ACHN (cell line): ENCODE results near the gene CORO2B.

Experiments
- DNase-seq: peaks from one replicate; pipeline ENCODE4 v3.0.0-alpha.2; 2015
- in situ Hi-C: cut with HindIII; loops from 2 replicates; pipeline ENCODE4 v1.10.0; 2017; ENCODE audit warnings: low sequenced_read_pairs, low pct_ligation_motif_present, low pct_unique_long_range_greater_than_20kb

The CORO2B gene

DNA sequence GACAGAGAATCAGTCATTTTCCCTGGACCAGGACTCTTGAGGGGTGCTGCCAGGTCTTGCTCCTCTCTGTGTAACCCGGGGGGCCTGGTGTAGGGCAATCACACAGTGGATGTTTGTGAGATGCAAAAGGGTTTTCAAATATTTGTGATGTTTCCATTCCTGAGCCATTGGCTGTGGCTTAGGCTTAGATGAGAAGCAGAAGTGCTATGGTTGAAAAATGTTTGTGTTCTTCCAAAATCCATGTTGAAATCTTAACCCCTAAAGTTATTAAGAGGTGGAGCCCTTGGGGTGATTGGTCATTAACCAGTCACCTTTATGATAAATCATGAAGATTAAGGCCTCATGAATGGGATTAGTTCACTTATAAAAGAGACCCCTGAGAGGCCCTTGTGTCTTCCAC, 36.5 kb downstream of the CORO2B start:
- in situ Hi-C loops = no loop called here
- DNase-seq = no peak

DNA sequence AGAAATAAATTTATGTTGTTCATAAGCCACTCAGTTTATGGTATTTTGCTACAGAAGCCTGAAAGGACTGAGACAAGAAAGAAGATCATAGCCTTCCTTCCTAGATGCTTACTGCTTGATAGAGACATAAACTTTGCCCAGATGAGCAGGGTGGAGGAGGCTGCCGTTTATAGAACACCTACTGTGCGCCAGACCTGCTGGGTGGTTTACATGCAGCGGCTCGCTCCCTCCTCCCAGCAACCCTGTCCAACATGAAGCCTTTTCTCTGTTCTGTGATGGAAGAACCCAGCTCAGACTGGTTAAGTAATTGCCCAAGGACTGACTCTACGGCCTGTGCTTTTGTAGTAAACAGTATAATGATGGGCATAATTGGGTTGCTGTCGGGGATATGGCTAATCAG, 37.0 kb downstream of the CORO2B start:
- DNase-seq = no peak
- in situ Hi-C loops = no loop called here

DNA sequence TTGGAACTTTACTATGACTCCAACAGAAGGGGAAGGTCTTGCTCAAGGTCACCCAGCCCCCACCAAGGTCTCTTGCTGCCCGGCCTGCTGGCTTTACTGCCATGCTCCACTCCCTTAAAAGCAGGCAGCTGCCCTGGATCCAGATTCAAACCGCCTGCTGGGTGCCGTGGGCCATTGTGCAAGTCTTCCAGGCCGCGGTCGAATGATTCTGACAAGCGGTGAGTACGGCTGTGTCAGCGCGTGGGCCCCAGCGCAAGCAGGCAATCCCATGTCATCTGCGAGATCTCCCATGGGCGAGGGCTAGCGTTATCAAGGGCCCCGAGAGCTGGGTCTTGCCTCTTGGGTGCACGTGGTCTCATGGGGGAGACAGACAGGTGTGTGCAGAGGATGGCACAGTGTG, 37.6 kb downstream of the CORO2B start:
- no peak for DNase-seq
- in situ Hi-C loops = no loop called here

DNA sequence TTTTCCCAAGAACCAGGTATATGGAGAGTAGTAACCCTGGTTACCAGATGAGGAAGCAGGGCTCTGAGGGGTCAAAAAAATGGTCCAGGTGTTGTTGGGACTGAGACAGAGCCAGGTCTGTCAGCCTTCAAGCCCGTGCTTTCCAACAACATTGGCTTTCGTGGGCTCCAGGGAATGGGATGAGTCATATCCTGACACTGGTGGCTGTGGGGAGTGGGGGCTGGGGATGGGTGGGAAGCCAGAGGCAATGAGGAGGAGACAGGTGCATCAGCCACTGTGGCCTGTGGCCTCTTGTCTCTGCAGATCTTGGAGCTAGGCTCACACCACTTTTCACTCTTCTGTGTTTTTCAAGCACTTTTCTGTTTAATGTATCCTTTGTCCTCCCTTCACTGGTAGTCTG, 38.2 kb downstream of the CORO2B start:
- DNase-seq = peak; percentile 17
- in situ Hi-C loops = no loop called here

DNA sequence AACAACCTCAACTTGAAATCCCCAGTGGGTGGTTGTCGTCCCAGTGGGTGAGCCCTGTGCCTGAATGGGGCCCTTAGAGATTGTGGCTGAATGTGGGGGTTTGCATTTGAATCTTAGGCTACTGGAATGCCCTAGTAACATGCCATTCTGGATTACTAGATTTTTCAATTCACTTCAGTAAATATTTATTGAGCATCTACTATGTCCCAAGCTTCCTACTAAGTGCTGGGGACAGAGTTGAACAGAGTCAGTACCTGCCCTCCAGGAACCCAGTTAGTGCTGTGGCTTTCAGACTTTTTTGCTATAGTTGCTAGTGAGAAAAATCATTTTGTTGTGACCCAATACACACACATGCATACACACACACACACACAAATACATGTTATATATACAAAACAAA, 39.0 kb downstream of the CORO2B start:
- DNase-seq = no peak
- in situ Hi-C loops = no loop called here

DNA sequence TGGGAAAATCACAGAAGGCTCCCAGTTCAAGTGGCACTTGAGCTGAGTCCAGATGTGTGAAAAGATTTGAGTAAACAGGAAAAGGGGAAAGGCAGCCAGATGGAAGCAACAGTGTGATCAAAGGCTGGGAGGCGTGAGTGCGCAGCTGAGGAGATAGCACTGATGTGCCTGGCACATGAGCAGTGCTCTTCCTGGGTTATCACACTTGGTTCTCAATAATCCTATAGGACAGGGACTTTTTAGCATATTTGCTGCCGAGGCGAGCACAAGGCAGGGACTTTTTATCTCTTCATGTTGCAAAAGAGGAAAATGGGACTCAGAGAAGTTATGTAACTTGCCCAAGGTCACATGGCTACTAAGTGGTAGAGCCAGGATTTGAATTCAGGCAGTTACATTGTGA, 39.6 kb downstream of the CORO2B start:
- in situ Hi-C loops = no loop called here
- DNase-seq = no peak

DNA sequence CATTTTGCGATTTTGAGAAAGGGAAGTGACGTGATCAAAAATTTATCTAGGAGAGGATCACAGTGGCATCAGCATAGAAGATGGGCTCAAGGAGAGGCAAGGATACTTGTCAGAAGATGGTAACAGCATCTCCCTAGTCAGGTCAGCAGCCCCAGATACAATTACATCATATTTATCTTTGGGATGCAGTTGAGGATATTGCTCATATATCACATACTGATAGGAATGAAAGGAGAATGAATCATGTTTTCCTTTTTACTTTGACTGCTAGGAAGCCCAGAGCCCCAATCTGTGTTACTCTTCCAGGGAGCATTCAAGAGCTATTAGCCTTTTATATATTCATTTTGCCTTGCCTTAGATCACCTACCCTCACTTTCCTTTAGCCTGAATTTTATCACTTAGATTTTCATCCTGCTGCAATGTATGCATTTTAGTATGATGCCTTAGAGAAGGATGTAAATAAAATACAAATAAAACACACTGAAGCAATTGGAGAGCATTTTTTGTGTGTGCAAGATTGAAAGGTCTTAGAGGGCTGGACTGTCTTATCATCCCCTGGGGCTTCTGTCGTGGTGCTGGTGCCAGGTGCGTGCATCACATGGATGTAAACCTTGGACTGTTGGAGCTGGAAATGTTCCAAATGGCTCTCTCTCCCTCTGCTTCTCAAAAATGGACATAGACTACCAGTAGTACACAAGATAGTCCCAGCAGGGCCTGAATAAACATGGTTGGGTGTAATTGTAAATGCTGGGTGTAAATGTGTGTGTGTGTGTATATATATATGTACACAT, 40.3 kb downstream of the CORO2B start:
- DNase-seq = no peak
- in situ Hi-C loops = no loop called here

DNA sequence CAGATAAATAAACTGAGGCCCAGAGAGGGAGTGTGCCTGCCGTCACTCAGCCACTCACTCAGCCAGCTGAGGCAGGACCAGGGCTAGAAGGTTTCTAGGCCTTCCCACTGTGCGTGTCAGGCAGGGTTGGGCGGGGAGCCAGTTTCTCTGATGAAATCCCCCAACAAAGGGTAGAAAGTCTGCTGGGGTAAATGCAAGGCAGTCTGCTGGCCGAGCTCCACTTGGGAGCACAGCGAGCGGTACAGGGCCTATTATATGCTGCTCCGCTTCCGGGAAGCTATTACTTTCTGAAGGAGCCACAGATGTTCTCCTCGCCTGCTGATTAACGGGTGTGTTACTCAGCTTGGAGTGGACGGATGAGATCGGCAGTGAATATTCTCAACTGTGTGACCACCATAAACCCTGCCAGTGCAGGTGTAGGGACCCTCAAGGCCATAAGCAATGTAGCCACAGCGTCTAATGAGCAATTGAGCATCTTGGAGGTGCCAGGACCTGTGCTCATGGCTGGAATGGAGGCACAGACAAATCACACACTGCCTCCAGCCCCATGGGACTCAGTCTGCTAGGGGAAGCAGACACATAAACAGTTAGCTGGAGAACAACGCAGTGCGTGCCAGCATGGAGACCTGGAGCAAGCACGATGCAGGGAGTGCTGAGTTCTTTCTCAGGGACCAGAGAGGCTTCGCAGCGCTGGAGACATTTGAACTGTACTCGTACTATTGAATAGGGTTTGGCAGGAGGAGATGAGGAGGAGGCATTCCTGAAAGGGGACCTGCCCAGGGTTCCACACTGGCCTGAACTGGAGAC, 42.1 kb downstream of the CORO2B start:
- DNase-seq = no peak
- in situ Hi-C loops = no loop called here

DNA sequence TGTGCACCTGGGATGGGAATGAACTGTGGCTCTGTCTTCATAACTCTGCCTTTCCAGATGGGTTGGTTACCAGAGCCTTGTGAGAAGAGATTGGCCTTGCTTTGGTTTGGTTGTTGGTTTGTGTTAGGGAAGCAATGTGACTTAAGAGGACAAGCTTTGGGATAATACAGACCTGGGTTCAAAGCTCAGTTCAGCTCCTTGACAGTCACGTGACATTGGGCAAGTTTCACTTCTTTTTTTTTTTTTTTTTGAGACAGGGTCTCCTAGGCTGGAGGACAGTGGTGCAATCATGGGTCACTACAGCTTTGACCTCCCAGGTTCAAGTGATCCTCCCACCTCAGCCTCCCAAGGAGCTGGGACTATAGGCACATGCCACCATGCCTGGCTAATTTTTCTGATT, 42.7 kb downstream of the CORO2B start:
- DNase-seq = no peak
- in situ Hi-C loops = no loop called here

DNA sequence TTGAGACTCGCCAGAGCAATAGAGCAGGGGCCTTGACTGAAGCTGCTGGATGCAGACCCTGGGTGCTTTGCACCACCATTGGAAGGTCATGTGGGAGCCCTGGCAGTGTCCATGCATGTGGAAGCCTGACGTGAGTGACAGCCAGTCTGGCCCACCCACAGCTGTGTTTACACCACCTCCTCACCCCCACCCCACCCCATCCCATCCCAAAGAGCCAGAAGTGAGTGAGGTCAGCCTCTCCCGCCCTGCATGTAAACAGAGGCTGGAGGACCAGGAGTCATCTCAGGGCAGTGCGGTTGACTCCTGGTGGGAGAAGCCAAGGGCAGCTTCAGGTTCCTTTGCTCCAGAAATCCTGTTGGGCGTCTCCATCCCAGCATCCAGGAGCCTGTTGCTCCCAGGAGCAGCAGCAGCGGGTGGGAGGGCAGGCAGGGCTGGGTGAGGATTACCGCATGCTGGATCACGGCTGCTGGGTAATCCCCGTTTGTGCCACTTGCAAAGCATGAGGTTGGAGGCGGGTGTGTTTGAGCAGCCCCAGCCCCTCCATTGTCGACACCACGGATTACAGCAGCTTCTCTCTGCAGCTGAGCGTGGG, 44.6 kb downstream of the CORO2B start:
- DNase-seq = no peak
- in situ Hi-C loops = no loop called here

DNA sequence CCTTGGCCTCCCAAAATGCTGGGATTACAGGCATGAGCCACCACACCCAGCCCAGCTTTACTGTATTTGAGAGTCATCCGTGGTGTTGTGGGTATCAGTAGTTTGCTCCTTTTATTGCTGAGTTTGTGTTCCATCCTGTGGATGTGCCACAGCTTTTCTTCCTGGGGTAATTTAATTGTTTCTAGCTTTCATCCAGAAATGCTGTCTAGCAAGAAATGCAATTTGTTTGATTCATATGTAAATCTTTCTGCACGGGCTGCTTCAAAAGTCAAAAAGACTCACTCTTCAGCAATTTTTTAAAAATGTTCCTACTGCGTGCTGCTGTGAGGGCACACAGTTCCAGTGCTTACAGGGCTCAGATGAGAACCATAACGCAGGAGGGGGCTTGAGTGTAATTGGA, 47.1 kb downstream of the CORO2B start:
- in situ Hi-C loops = no loop called here
- DNase-seq = no peak

DNA sequence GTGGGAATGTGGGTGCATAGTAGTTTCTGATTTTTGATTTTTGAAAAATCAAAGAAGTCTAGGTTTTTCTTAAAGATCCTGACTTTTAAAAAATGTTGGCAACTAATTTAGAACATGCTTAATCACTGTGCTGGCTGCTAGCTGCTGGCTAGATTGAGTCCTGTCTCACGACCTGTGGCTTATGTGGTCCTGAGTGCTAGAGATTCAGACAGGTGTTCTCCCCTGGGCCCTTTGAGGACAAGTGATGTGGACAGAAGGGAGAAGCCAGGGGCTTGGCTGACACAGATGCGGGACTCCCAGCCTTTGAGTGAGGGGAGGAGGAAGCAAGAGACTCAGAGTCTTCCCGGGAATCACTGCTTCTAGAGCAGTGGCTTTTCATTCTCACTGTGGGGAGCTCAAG, 47.5 kb downstream of the CORO2B start:
- no peak for DNase-seq
- in situ Hi-C loops = no loop called here

DNA sequence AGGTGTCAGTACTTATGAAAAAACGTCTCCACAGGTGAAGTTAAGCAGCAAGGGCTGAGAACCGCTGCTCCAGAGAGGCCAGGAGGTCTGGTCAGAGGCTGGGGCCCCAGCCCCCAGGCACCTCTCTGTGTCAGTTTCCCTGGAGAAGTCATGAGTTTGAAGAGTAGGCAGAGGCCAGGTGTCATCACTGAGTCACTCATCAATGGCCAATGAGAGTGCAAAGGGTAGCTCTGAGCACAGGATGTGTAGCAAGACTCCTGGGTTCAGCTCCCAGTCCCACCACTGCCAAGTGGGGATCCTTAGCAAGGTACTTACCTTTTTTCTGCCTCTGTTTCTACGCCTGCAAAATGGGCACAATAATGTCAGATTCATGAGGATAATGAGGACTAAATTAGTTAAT, 47.9 kb downstream of the CORO2B start:
- in situ Hi-C loops = no loop called here
- DNase-seq = peak; percentile 14

DNA sequence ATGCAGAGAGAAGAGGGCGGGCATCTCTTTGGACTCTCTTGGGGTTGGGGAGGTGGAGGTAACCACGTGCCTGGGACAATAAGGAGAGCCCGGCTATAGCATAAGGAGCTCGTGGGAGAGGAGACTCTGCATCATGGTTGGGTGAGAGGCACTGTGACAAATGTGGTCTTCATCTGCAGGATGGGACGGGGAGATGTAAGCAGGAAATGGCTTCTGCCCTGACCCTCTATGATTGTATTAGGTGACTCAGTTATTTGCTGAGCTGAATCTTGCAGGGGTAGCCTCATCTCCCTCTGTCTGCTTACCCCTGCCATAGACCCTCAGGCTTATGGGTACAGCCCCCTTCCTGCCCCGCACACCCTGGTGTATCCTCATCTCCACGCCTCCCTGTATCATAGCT, 48.7 kb downstream of the CORO2B start:
- no peak for DNase-seq
- in situ Hi-C loops = no loop called here

DNA sequence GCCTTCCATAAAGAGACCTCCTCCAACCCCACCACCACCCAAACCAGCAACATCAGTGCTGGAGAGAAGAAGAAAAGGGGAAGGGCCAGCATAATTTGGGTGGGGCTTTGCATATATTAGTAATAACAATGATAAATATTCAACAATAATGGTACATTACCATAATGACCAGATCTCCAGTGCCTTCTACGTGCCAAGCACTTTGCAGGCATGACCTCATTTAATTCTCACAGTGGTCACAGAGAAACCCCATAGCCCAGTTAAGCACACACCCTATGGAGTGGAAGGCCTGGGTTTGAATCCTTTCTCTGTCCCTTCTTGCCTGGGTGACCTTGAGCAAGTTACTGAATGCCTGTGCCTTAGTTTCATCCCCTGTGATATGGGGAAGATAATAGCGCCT, 49.2 kb downstream of the CORO2B start:
- DNase-seq = no peak
- in situ Hi-C loops = no loop called here

DNA sequence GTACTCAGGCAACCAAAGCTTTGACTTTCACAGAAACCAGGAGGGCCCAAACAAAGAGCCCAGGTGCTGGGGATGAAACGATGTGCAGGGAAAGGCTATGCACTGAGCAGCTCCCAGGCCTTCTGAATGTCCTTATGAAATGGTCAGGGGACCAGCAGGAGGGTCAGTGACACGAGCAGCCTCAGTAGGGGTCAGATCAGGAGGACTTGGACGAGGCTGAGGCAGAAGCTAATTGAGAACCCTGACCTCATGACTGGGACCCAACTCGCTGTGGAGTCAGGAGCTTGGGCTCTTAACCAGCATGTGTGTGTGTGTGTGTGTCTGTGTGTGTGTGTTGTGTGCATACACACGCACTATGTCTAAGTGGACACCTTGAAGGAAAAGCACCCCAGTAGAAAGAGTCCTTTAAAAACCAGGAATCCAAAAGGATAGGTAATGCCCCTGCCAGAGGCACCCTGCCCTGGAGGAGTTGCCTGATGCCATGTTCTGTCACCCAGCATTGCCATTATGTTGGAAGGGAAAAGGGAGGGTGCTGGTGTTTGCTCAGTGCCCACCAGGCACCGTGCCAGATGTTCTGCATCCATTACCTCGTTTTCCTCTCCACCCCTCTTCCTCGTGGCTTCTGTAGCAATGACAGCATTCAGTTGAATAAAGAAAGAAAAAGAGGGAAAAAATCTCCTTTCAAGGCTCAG, 50.9 kb downstream of the CORO2B start:
- in situ Hi-C loops = no loop called here
- no peak for DNase-seq

DNA sequence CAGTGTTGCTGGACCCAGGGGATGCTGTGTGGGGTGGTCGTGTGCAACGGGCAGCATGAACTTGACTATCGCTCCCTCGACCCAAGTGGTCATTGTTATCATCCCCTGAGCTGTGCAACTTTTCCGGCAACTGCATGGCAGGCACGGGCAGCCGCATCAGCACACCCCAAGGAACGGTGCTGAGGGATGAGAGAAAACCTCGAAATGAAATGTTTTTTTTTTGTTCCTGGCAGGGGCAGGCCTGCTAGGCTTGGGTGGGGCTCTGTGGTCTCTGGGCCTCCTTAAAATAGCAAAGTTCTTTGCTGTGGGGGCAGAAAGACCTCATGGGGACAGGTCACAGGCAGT, 51.4 kb downstream of the CORO2B start:
- in situ Hi-C loops = no loop called here
- DNase-seq = no peak

DNA sequence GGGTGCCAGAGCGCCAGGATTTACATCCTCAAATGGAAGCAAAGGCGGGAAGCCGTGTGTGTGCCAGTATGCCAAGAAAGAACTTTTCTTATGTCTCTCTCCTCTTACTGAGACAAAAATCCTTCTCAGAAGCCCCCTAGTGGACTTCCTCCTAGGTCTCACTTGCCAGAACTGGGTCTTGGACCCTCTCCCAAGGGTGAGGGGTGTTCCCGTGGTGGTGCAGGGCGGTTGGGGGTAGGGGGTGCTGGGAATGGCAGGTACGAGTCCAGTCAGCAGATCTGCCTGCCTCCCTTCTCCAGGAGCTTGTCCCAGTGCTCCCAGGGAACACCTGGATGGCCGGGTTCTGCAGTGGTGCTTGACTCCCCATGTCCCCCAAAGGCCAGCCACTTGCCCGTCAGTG, 52.0 kb downstream of the CORO2B start:
- DNase-seq = no peak
- in situ Hi-C loops = no loop called here

DNA sequence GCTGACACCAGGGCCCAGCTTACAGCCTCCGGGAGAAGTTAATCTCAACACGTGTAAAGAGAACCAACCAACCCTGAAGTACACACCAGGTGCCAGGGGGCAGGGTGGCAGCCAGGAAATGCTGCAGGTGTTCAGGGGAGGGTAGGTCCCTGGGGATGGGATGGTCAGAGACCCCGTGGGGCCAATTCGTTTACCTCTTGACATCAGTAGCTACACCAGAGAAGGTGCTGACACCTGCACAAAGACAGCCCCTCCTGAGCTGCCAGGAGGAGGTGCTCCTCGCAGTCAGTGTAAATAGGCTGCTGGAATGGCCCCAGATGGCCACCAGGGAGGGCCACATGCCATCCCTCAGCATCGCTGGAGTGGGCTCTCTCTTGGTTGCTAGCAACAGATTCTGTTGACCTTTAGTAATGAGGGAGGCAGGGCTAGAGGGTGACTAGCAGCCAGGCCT, 52.8 kb downstream of the CORO2B start:
- DNase-seq = no peak
- in situ Hi-C loops = no loop called here
